ENCODE measurements around the gene POU2F2. TPM values are rescaled to one million over a fixed set of nuclear protein-coding genes. Genes with fewer than 3 reads are reported as not detected.
"Not testable (repeated sequence)": the region's sequence is repeated elsewhere in the genome, so short reads cannot be mapped to it uniquely, and the experiment has no call there.

Gene POU2F2
- total RNA-seq, 1 donor from 2014 or later = 5.6 TPM

- intact Hi-C loops (cut with DNase I) = no loop called here
- DNase-seq (ENCODE audit: low spot score) (no peak), ATAC-seq (no peak)
Measured at GRCh38 chr19:42051166-42052115, 80.8 kb downstream of the POU2F2 start.

GRCh38 chr19:42048992-42049391 lies 83.3 kb downstream of the POU2F2 start:
- intact Hi-C loops (cut with DNase I) = no loop called here
- no peak for DNase-seq (ENCODE audit: low spot score)
- ATAC-seq = no peak

GRCh38 chr19:42045575-42045974 lies 86.7 kb downstream of the POU2F2 start:
- intact Hi-C loops (cut with DNase I) = no loop called here
- DNase-seq (ENCODE audit: low spot score) (no peak), ATAC-seq (no peak)

GRCh38 chr19:42042455-42043170 lies 89.6 kb downstream of the POU2F2 start:
- intact Hi-C loops (cut with DNase I) = no loop called here
- DNase-seq (ENCODE audit: low spot score) = no peak
- ATAC-seq = no peak

GRCh38 chr19:42040491-42040890 lies 91.8 kb downstream of the POU2F2 start:
- ATAC-seq = not testable (repeated sequence)

GRCh38 chr19:42040031-42040430 lies 92.2 kb downstream of the POU2F2 start:
- intact Hi-C loops (cut with DNase I) = no loop called here
- ATAC-seq (no peak), DNase-seq (ENCODE audit: low spot score) (no peak)

More at GRCh38 chr19:42040491-42040890, 91.8 kb downstream of the POU2F2 start:
- DNase-seq (ENCODE audit: low spot score); intact Hi-C loops (cut with DNase I): not testable (repeated sequence)

- ATAC-seq (no peak), DNase-seq (ENCODE audit: low spot score) (no peak)
- intact Hi-C loops (cut with DNase I) = no loop called here
Measured at GRCh38 chr19:42038666-42039065, 93.6 kb downstream of the POU2F2 start.

GRCh38 chr19:42037649-42038048 lies 94.6 kb downstream of the POU2F2 start:
- ATAC-seq = no peak
- intact Hi-C loops (cut with DNase I) = no loop called here
- DNase-seq (ENCODE audit: low spot score) = no peak

Small RNA genes within 50 kb of the gene (microRNA-seq; reads per million reads assigned to microRNA genes)
- not detected for gene MIR4323

Other genes starting within 250 kb of the POU2F2 start
- 137 TPM for gene ARHGEF1, start 249.3 kb downstream of the POU2F2 start, total RNA-seq
- gene ERFL, start 204.0 kb downstream of the POU2F2 start, total RNA-seq = 0.27 TPM
- gene RABAC1, start 173.1 kb downstream of the POU2F2 start, total RNA-seq = 133 TPM
- gene ATP1A3, start 138.2 kb downstream of the POU2F2 start, total RNA-seq = 0.18 TPM
- 9.2 TPM for gene GRIK5, start 62.2 kb downstream of the POU2F2 start, total RNA-seq
- 13.2 TPM for gene ZNF574, start 56.3 kb downstream of the POU2F2 start, total RNA-seq
- 21.8 TPM for gene DEDD2, start 85.2 kb upstream of the POU2F2 start, total RNA-seq
- 12.1 TPM for gene ZNF526, start 87.9 kb upstream of the POU2F2 start, total RNA-seq
- 29.2 TPM for gene GSK3A, start 110.2 kb upstream of the POU2F2 start, total RNA-seq
- 90.7 TPM for gene ERF, start 122.7 kb upstream of the POU2F2 start, total RNA-seq
- 92.1 TPM for gene CIC, start 136.8 kb upstream of the POU2F2 start, total RNA-seq
- gene PRR19, start 169.7 kb upstream of the POU2F2 start, total RNA-seq = 0.45 TPM
- gene PAFAH1B3, start 170.2 kb upstream of the POU2F2 start, total RNA-seq = 7.4 TPM
- not detected for gene TMEM145, start 180.9 kb upstream of the POU2F2 start, total RNA-seq
- 35.1 TPM for gene MEGF8, start 193.2 kb upstream of the POU2F2 start, total RNA-seq

Measured in sciatic nerve (tissue), 2 donors.